RPMI7951 (cell line): ENCODE results near the gene CASP8AP2. TPM values are rescaled to one million over a fixed set of nuclear protein-coding genes. Genes with fewer than 3 reads are reported as not detected.
A peak's percentile ranks its signal among the peaks of the same experiment; 100 is the strongest.
"Not testable (repeated sequence)": the region's sequence is repeated elsewhere in the genome, so short reads cannot be mapped to it uniquely, and the experiment has no call there.

Source experiments
- DNase-seq: peaks from one replicate; pipeline ENCODE4 v3.0.0-alpha.2; 2012; ENCODE audit warnings: low read depth
- total RNA-seq: library from RNA; depleted of rRNA; stranded (reverse); fragments of >200 nt; shearing (Covaris generic); gene quantifications from 2 replicates; pipeline ENCODE4 v1.2.3, GENCODE V29; 2014; rRNA removed

The CASP8AP2 gene
- total RNA-seq, 1 experiment from 2014 or later = 17.8 TPM

DNA sequence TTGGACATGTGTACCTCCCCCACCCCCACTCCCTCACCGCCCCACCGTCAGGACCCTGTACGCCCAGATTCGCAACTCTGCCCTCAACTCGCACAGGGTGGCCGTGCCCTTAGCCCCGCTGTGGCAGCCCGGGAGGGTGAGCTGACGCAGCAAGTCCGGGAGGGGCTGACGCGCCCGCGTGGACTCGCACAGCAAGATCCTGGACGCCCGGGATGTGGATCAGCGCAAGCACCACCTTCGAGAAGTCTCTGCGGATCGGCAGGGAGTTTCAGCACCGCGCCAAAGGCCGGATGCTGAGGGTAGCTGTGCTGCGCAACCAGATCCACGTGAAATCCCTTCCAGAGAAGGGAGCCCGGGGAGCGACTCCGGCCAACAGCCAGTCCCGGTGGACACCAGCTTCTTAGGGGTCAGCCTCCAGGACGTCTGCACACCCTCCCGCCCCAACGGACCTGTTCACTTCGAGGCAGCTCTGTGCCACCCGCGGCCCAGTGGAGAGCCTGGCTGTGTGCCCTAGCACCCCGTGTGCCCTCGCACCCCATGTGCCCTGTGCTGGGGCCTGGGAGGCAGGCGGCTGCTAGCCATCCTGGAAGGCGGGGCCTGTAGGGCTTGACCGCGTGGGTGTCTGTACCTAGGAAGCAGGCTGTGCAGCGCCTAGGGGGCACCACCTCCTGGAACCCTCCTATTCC, 57.9 kb downstream of the CASP8AP2 start:
- DNase-seq = no peak

DNA sequence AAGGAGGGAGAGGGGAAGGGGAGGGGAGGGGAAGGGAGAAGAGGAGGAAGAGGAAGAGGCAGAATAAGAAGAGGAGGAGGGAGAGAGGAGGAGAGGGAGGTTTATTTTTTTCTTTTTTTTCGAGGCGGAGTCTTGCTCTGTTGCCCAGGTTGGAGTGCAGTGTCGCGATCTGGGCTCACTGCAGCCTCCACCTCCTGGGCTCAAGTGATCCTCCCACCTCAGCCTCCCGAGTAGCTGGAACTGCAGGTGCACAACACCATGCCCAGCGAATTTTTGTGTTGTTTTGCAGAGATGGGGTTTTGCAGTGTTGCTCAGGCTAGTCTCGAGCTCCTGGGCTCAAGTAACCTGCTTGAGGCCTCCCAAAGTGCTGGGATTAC, 58.4 kb downstream of the CASP8AP2 start:
- no peak for DNase-seq

DNA sequence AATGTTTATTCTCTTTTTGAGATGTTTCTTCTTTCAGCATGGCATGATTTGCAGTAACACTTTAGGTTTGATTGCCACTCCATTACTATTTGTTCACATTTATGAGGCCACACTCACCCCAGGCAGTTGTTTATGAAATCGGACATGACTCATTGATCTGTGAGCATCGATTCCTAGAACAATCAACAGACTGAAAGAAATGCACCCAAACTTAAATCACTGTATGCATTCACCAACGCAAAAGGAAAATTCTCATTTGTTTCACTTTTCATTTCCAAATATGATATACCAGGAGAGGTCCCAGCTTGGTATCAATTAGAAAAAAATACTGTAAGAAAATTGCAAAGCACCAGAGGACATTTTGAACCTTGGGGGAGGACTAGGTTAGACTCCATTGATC, 59.2 kb downstream of the CASP8AP2 start:
- DNase-seq = no peak

DNA sequence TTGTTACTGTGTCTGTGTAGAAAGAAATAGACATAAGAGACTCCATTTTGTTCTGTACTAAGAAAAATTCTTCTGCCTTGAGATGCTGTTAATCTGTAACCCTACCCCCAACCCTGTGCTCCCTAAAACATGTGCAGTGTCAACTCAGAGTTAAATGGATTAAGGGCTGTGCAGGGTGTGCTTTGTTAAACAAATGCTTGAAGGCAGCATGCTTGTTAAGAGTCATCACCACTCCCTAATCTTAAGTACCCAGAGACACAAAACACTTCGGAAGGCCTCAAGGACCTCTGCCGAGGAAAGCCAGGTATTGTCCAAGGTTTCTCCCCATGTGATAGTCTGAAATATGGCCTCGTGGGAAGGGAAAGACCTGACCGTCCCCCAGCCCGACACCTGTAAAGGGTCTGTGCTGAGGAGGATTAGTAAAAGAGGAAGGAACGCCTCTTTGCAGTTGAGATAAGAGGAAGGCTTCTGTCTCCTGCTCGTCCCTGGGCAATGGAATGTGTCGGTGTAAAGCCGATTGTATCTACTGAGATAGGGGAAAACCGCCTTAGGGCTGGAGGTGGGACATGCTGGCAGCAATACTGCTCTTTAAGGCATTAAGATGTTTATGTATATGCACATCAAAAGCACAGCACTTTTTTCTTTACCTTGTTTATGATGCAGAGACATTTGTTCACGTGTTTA, 61.3 kb downstream of the CASP8AP2 start:
- DNase-seq = not testable (repeated sequence)

DNA sequence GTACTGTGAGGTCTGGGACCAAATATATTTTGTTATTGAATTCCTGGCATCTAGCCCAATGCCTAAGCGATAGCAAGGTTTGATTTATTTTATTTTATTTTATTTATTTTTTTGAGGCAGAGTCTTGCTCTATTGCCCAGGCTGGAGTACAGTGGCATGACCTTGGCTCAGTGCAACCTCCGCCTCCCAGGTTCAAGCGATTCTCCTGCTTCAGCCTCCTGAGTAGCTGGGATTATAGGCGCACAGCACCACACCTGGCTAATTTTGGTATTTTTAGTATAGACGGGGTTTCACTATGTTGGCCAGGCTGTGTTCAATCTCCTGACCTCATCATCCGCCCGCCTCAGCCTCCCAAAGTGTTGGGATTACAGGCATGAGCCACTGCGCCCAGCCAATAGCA, 62.9 kb downstream of the CASP8AP2 start:
- not testable (repeated sequence) for DNase-seq

DNA sequence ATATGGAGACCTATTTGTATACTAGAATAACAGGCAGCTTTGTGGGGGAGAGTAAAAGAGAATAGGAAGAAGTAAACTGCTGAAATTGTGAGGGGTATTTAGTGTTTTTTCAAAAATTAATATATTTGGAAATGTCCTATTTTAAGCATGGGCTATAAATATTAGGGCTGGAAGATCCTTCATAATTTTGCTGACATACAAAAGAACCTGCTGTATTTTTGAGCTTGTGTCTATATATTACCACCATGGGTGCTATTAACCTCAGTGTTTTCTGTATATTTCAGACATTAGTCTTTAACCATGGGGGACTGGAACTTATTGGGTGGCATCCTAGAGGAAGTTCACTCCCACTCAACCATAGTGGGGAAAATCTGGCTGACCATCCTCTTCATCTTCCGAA, 64.5 kb downstream of the CASP8AP2 start, which contains the start of gene GJA10:
Gene GJA10 (plus strand): TSS at position 301 of the 400 bp plus-strand sequence. CDS start 0 bp downstream, at position 301.
- no peak for DNase-seq

DNA sequence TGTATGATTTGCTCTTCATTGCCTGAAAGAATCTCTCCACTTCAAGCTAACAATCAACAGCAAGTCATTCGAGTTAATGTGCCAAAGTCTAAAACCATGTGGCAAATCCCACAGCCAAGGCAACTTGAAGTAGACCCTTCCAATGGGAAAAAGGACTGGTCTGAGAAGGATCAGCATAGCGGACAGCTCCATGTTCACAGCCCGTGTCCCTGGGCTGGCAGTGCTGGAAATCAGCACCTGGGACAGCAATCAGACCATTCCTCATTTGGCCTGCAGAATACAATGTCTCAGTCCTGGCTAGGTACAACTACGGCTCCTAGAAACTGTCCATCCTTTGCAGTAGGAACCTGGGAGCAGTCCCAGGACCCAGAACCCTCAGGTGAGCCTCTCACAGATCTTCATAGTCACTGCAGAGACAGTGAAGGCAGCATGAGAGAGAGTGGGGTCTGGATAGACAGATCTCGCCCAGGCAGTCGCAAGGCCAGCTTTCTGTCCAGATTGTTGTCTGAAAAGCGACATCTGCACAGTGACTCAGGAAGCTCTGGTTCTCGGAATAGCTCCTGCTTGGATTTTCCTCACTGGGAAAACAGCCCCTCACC, 65.7 kb downstream of the CASP8AP2 start:
- peak; percentile 59 for DNase-seq

DNA sequence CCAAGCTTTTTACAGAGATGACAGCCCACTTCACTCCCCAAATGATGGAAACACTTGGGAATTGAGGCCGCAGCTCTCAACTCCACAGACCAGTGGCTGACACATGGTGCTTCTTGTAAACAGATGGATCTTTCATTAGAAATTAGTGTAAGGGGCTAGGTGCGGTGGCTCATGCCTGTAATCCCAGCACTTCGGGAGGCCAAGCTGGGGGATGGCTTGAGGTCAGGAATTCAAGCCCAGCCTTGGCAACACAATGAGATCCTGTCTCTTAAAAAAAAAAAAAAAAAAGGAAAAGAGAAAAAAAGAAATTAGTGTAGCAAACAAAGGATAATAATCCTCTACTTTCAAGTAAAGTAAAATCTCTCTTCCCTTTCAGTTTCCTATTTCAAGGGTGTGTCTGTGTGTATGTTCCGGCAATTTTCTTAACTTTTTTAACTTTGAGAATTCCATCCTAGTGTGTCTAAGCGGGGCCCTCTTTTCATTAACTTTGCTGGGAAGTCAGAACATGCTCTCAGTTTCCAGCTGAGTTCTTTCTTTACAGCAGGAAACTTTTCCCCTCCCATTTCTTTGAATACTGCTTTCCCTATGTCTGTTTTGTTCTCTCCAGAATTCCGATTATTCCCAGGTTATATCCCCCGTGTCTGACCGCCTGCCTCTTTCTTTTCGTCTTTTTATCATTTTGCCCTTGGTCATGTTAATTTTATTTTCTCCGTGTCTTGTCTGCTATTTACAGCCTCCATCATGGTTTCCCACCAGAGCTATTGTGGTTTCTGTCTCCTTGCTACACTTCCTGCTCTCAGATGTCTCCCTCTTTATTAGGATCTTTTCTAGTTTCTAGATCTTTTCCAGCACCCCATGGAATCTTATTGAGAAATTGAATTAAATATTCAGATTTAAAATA, 80.6 kb downstream of the CASP8AP2 start:
- not testable (repeated sequence) for DNase-seq

DNA sequence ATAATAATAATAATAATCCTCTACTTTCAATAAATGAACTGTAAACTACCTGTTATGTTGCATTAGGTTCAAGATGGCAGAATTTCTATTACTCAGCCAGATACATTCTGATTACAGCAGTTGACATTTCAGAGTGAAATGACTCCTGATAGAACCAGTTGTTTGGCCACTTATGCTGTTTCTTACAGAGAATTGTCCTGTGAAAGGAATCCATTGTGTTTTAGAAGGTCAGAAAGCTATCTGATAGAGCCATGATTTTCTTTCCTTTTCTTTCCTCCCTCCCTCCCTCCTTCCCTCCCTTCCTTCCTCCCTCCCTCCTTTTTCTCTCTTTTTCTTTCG, 81.2 kb downstream of the CASP8AP2 start:
- no peak for DNase-seq

DNA sequence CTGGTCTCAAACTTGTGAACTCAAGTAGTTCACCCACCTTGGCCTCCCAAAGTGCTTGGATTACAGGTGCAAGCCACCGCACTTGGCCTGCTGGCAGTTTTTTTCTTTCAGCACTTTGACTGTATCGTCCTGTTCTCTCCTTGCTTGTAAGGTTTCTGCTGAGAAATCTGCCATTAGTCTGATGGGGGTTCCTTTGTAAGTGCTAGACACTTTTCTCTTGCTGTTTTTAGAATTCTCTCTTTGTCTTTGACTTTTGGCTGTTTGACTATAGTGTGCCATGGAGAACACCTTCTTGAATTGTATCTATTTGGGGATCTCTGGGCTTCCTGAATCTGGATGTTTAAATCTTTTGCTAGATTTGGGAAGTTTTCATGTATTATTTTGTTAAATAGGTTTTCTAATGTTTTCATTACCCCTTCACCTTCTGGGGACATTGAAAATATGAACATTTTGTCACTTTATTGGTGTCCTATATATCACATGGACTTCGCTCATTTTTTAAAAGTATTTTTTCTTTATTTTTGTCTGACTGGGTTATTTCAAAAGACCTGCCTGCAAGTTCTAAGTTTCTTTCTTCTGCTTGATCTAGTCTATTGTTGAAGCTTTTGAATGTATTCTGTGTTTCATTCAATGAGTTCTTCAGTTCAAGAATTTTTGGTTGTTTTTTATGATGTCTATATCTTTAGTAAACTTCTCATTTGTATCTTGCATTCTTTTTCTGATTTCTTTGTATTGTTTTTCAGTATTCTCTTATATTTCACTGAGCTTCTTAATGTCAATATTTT, 86.6 kb downstream of the CASP8AP2 start:
- no peak for DNase-seq

DNA sequence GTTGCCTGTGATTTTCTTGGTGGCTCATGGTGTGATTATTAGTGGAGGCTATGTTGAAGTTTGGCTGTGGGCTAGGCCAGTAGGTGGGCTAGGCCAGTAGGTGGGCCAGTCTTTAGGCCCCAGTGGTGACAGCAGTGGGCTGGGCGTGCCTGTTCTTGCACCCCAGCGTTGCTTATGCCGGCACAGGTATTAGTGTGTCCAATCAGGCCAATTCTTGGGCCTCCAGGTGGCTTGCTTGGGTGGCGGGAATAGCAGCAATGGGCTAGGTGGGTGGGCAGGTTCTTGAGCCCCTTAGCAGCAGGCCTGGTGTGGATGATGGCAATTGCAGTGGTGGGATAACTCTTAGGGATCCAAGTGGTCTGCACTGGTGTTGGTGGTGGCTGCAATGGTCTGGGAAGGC, 87.5 kb downstream of the CASP8AP2 start:
- DNase-seq = no peak

DNA sequence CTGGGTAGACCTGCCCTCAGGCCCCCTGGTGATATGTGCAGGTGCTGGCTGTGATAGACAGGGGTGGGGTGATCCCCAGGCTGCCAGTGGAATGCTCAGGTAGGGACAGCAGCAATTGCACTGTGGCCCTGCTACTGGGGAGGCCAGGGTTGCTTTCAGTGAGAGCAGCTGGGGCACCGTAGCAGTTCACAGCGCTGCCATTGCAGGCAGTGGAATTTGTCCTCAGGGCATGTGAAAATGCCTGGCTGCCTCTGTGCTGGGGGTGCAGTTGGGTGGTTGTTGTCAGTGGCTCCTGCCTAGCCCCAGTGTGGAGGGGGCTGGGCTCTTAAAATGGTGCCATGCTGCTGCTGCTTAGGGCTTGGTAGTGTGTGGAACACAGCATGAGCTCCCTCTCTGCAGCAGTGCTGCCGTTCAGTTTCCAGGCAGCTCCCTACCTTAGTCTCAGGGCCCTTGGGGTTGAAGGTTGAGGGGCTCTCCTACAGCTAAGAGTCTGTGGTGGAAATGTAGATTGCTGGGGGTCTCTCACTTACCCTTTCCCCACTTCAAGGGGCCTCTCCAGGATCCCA, 88.2 kb downstream of the CASP8AP2 start:
- DNase-seq = no peak

Other genes with a start within 250 kb of the CASP8AP2 start
- 24.5 and 29.1 TPM in 2 replicates for gene LYRM2, start 191.1 kb upstream of the CASP8AP2 start, total RNA-seq
- 10.0 and 14.2 TPM in 2 replicates for gene MDN1, start 10.1 kb upstream of the CASP8AP2 start, total RNA-seq
- not detected in 2 replicates for gene GJA10, start 64.6 kb downstream of the CASP8AP2 start, total RNA-seq